Measurements from ENCODE around the gene NREP. TPM values are rescaled to one million over a fixed set of nuclear protein-coding genes. Genes with fewer than 3 reads are reported as not detected.

Gene NREP
- total and polyA plus RNA-seq, 4 donors: 3.0 to 82.7 (median 9.8) TPM

GRCh38 chr5:111762895-111763294, 5.9 kb upstream of the NREP start:
- no peak overlapping the region for H3K9ac ChIP-seq (ENCODE audit: low read depth in 1 of 2, low read length in 2 of 2)
- H3K27ac ChIP-seq (ENCODE audit: low read depth in 1 of 2, low read length in 2 of 2): no peak overlapping the region
- 74% methylated on average over 6 of the region's 6 CpGs for WGBS
- no peak for DNase-seq (ENCODE audit: low spot score)
- H3K9me3 ChIP-seq (ENCODE audit: control insufficient read depth in 4 of 4, low read length in 3 of 4): no peaks in the 10 kb centered on the region
- H3K4me3 ChIP-seq (ENCODE audit: low read depth in 1 of 3, low read length in 3 of 3): no peak overlapping the region
- no peaks in the 10 kb centered on the region for H3K36me3 ChIP-seq (ENCODE audit: control insufficient read depth in 4 of 4, insufficient read depth in 3 of 4, low read depth in 1 of 4, low read length in 3 of 4)
- TF ChIP-seq, protein P1, sequence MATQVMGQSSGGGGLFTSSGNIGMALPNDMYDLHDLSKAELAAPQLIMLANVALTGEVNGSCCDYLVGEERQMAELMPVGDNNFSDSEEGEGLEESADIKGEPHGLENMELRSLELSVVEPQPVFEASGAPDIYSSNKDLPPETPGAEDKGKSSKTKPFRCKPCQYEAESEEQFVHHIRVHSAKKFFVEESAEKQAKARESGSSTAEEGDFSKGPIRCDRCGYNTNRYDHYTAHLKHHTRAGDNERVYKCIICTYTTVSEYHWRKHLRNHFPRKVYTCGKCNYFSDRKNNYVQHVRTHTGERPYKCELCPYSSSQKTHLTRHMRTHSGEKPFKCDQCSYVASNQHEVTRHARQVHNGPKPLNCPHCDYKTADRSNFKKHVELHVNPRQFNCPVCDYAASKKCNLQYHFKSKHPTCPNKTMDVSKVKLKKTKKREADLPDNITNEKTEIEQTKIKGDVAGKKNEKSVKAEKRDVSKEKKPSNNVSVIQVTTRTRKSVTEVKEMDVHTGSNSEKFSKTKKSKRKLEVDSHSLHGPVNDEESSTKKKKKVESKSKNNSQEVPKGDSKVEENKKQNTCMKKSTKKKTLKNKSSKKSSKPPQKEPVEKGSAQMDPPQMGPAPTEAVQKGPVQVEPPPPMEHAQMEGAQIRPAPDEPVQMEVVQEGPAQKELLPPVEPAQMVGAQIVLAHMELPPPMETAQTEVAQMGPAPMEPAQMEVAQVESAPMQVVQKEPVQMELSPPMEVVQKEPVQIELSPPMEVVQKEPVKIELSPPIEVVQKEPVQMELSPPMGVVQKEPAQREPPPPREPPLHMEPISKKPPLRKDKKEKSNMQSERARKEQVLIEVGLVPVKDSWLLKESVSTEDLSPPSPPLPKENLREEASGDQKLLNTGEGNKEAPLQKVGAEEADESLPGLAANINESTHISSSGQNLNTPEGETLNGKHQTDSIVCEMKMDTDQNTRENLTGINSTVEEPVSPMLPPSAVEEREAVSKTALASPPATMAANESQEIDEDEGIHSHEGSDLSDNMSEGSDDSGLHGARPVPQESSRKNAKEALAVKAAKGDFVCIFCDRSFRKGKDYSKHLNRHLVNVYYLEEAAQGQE (IDR thresholded peaks at IDR 0.05): no peak
- no peak for TF ChIP-seq FOXA2 (IDR thresholded peaks at IDR 0.05)
- no peak for TF ChIP-seq HNF4A (conservative IDR thresholded peaks at IDR 0.05)
- TF ChIP-seq TAF1 (conservative IDR thresholded peaks at IDR 0.05): no peak
- TF ChIP-seq RAD21 (IDR thresholded peaks at IDR 0.05): no peak
- no peak for TF ChIP-seq JUND (IDR thresholded peaks at IDR 0.05)
- no peak for TF ChIP-seq RXRA (IDR thresholded peaks at IDR 0.05)
- TF ChIP-seq GABPA (IDR thresholded peaks at IDR 0.05 in 1 of 2, conservative IDR thresholded peaks at IDR 0.05 in 1 of 2): no peak
- TF ChIP-seq, protein P2, sequence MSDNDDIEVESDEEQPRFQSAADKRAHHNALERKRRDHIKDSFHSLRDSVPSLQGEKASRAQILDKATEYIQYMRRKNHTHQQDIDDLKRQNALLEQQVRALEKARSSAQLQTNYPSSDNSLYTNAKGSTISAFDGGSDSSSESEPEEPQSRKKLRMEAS (IDR thresholded peaks at IDR 0.05): no peak
- peaks cover 0 to 8% (median 0%) of the 10 kb centered on the region in 4 donors for H3K4me1 ChIP-seq (ENCODE audit: control insufficient read depth in 4 of 4, insufficient read depth in 4 of 4, low read length in 3 of 4)
- H3K27me3 ChIP-seq (ENCODE audit: control insufficient read depth in 4 of 4, insufficient read depth in 4 of 4, low read length in 3 of 4): no peaks in the 10 kb centered on the region

- H3K36me3 ChIP-seq (ENCODE audit: control insufficient read depth in 4 of 4, insufficient read depth in 3 of 4, low read depth in 1 of 4, low read length in 3 of 4): no peaks in the 10 kb centered on the region
- no peaks in the 10 kb centered on the region for H3K9me3 ChIP-seq (ENCODE audit: control insufficient read depth in 4 of 4, low read length in 3 of 4)
- peak overlapping the region; percentile 92 to 94 for H3K27ac ChIP-seq (ENCODE audit: low read depth in 1 of 2, low read length in 2 of 2)
- peak overlapping the region; percentile 70 to 86 (median 71) for H3K4me3 ChIP-seq (ENCODE audit: low read depth in 1 of 3, low read length in 3 of 3)
- H3K4me1 ChIP-seq (ENCODE audit: control insufficient read depth in 4 of 4, insufficient read depth in 4 of 4, low read length in 3 of 4): peaks cover 0 to 20% (median 6%) of the 10 kb centered on the region in 4 donors
- H3K27me3 ChIP-seq (ENCODE audit: control insufficient read depth in 4 of 4, insufficient read depth in 4 of 4, low read length in 3 of 4): no peaks in the 10 kb centered on the region
- 4% methylated on average over 5 of the region's 5 CpGs for WGBS
- H3K9ac ChIP-seq (ENCODE audit: low read depth in 1 of 2, low read length in 2 of 2): peak overlapping the region in 1 of 2 donors; percentile 89
- no peak for DNase-seq (ENCODE audit: low spot score)
- TF ChIP-seq RXRA (IDR thresholded peaks at IDR 0.05): no peak
- TF ChIP-seq RAD21 (IDR thresholded peaks at IDR 0.05): no peak
- no peak for TF ChIP-seq CTCF (IDR thresholded peaks at IDR 0.05; ENCODE audit: low read depth, low read length, missing input control)
- TF ChIP-seq HNF4G (IDR thresholded peaks at IDR 0.05): no peak
- TF ChIP-seq, protein P1 (IDR thresholded peaks at IDR 0.05): no peak
- TF ChIP-seq, protein P2 (IDR thresholded peaks at IDR 0.05): no peak
- no peak for TF ChIP-seq TAF1 (conservative IDR thresholded peaks at IDR 0.05)
- TF ChIP-seq JUND (IDR thresholded peaks at IDR 0.05): no peak
- no peak for TF ChIP-seq SP1 (IDR thresholded peaks at IDR 0.05)
Observed at GRCh38 chr5:111758284-111758628, 1.3 kb upstream of the NREP start.

Measured in liver (tissue), 9 donors.